GM21619 (cell line): ENCODE measurements around the gene FAM163A.
"Not testable (repeated sequence)": the region's sequence is repeated elsewhere in the genome, so short reads cannot be mapped to it uniquely, and the experiment has no call there.

ENCODE experiments used
- ATAC-seq: cut with Tn5 transposase; IDR thresholded peaks from one replicate; pipeline ENCODE4 v1.9.1; 2021; ENCODE audit not compliant: unreplicated experiment

FAM163A gene

DNA sequence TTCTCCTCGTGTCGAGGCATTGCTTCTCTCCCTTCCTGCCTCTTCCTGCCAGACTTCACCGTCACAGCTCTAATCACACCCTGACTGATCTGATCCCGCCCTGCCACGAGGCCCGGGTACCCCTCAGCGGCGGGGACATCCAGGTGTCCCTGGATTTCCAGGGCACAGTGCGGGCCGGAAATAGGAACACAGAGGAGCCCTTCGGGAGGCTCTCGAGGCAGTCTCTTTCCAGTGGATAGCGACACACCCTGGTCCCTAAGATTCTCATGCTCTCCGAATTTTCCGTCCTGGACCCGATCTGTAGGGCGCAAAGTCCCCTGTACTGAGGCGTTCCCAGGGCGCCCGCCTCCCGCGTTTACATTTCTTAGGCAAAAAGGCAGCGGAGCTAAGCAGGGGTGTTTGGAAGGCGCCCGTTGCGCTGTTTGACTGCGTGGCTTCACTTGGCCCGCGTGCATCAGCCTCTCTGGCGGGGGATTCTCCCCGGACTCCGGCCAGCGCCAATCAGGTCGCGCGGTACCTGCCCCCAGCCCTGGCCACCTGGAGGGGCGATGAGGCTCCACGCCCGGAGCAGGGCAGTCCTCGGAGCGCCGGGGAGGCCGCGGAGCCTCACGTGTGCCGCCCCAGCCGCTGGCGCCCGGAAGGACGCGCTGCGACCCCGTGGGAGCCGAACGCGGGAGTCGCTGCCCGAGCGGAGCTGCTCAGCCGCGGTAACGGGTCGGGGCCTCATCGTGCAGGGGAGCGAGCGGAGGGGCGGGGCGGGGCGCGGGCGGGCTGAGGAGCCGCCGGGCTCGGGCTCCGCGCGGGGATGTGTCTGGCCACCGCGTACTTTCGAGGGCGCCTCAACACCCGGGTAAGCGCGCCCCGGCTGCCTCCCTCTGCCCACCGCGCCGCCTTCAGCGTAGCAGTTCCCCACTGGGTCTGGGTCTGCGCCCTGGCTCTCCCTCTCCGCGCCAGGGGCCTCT is at the start of gene FAM163A:
Gene FAM163A (plus strand): TSS at position 575 of the 962 bp plus-strand sequence. CDS start 69,807 bp downstream, outside the sequence.
- no peak for ATAC-seq

DNA sequence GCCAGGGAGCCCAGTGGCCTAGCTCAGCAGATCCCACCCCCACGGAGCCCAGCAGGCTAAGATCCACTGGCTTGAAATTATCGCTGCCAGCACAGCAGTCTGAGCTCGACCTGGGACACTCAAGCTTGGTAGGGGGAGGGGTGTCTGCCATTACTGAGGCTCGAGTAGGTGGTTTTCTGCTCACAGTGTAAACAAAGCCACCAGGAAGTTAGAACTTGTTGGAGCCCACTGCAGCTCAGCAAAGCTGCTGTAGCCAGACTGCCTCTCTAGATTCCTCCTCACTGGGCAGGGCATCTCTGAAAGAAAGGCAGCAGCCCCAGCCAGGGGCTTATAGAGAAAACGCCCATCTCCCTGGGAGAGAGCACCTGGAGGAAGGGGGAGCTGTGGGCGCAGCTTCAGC is 48.6 kb upstream of the FAM163A start:
- not testable (repeated sequence) for ATAC-seq

DNA sequence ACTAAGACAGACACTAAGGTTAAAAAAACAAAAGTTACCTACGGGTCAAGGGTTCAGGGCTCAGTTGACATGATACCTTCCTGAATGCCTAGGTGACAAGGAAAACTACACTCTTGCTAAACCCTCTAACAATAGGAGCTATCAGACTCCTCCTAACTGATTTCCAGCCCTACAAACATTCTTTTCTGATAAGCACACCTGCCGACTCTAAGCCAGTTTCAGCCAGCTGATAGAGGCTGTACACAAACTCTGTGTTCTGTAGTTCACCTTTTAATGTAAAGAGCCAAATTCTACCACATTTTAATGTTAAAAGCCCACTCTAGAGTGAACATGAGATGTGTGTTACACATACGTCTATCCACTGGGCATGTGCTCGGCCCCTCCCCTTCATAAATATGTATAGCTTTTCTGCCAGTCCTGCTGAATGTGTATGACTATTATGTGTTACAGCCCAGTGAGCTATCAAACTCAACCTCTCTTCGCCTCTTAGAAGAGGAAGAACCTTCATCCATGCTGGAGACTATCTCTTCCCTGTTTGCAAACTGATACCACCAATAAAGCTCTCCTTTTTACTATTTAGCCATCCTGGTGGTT is 40.0 kb upstream of the FAM163A start:
- no peak for ATAC-seq

DNA sequence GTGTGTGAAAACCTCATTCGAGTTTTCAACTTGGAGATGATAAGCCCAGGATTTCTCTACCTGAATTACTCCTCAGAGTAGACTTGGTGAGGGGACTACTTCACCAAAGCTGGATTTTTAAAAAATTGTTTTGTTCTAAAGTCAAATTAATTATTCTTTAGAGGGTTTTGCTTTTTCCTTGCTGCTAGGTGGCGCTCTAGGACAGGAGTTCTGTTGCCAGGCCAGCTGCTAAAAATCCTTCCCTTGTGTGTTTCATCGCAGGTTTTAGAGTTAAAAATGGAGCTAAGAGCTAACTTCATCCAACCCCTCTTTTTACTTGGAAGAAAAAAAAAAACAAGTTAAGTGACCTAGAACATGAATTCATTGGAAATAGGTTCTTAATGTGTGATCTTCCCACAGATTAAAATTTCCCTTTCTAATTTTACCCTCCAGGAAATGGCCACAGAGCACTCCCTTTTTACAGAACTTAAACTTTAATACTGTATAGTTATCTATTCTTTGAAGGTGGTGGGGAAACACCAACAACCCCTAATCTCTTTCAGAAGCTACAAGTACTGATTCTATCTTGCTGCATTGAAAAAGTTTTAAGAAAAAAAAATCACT is 36.7 kb upstream of the FAM163A start:
- ATAC-seq: no peak

DNA sequence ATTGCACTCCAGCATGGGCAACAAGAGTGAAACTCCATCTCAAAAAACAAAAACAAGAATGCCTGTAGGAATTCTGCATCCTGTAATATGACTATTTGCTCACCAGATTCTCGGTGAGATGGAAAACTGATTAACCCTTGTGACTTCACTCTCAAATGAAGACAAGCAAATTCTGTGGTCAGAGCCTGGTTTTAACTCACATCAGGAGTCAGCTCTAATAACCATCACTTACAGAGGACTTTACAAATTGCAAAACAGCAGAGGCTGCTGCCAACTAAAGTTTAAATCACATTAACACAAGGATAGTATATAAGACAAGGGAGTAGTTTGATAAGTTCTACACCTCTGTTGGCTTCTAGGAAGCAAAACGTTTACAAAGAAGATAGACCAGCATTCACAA is 35.7 kb upstream of the FAM163A start:
- no peak for ATAC-seq

DNA sequence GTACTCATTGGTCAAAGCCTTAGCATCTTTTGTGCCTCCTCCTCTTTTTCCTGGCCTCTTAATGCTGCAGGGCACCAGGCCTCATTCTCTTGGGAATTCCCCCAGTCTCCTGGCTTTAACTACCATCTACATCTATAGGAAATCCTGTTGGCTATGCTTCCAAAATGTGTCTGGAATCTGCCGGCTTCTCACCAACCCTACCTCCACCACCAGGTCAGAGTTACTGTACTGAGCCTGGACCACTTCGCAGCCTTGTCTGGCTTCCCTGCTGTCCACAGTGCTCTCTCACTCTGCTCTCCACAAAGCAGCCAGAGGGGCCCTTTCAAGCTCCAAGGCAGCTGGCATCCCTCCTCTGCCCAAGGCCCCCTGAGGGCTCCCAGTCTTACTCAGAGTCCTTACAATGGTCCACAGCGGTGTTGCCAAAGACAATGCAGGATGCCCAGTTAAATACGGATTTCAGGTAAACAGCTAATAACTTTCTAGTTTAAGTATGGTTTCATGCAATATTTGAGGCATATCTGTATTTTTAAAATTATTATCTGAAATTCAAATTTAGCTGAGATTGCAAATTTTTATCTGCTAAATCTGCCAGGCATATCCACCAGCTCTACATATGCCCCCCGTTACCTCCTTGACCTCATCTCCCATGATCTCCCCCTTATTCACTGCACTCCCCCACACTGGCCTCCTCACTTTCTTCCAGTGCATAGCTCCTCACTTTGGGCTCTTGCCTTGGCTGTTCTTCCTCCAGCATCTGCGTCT is 34.5 kb upstream of the FAM163A start:
- ATAC-seq: no peak

DNA sequence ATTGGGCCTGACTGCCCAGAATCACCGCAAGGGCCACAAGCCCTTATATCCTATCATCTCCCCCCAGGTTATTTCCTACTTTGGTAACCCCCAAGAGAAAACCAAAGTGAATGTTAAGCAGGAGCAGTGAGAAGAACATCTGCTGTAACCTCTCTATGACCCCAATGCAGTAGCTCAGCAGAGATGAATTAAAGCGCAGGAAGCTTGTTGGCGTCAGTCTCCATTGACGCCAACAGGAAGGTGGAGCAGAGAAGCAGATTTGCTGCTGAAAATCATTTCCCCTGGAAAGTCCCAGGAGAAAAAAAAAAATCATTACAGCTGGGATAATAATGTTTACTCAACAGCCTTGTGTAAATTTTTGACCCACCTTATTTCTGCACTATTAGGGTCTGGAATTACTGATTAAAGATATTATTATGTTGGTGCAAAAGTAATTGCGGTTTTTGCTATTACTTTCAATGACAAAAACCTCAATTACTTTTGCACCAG is 33.2 kb upstream of the FAM163A start:
- ATAC-seq: peak; percentile 70

DNA sequence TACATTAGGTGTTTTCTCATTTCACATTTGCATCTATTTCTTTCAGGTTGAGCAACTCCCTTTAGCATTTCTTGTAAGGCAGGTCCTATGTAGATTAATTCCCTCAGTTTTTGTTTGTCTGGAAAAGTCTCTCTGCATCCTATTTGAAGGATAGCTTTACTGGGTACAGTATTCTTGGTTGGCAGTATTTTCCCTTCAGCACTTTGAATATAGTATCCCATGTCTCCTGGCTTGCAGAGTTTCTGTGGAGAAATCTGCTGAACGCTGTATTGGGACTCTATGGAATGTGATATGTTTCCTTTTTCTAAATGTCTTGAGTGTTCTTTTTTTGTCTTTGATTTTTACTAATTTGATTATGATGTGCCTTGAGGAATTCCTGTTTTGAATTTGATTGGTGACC is 28.9 kb upstream of the FAM163A start:
- no peak for ATAC-seq

DNA sequence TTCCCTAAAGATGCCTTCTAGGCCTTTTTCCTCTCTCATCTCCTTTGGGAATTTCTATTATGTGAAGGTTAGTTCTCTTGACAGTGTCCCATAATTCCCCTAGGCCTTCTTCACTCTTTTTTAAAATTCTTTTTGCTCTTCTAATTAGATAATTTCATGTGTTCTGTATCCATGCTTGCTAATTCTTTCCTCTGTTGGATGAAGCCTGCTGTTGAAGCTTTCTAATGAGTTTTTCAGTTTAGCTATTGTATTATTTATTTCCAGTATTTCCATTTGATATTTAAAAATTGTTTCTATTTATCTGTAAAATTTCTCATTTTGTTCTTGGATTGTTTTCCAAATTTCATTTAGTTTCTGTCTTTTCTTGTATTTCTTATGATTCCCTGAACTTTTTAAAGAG is 28.5 kb upstream of the FAM163A start:
- ATAC-seq: no peak

DNA sequence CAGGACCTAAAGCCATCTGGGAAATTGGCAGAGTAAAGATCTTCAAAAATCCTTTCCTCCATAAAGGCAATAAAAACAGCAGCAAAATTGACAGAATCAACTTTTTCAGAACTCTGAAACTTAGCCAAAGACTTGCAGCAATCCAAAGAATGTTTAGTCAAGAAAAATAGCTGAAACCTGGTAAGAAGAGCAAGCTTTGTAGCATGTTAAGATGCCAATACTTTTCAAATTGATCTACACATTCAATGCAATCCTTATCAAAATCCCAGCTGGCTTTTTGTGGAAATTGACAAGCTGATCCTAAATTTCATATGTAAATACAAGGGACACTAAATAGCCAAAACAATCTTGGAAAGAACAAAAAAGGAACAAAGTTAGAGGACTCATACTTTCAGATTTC is 23.8 kb upstream of the FAM163A start:
- ATAC-seq: no peak

DNA sequence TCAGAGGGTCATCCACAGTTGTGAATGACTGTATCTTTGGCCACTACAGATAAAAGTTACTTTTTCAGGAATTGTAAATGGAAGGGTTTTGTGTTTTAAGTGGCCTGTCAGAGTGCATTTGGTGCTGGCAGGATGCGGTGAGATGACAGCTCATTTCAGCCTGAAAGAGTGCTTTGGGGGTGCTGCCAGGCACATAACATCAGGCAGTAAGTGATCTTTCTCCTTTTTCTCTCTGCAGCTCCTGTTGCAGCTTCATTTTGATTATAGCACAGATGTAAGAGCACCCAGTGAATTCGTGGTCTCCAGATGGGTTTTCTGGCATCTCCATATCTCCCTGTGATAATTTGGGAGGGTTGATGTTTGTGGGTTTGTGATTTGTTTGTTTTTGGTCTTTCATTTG is 14.8 kb upstream of the FAM163A start:
- no peak for ATAC-seq

DNA sequence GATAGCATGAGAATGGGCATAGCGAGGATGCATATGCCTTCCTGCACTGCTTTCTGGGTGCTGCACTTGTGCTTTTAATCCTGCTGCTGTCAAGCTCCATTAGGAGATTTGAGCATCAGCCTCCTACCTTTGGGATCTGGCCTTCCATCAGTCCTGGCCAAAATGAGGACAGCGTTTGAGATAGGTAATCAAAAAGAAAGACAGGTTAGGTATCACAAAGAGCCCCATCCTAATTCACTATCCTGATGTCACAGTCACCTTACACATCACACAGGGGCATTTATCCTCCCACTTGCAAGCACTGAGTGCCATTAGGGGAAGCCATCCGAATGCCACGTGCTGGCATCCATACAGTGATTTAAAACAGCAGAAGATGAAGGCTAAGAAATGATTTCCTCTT is 13.2 kb upstream of the FAM163A start:
- ATAC-seq: no peak

DNA sequence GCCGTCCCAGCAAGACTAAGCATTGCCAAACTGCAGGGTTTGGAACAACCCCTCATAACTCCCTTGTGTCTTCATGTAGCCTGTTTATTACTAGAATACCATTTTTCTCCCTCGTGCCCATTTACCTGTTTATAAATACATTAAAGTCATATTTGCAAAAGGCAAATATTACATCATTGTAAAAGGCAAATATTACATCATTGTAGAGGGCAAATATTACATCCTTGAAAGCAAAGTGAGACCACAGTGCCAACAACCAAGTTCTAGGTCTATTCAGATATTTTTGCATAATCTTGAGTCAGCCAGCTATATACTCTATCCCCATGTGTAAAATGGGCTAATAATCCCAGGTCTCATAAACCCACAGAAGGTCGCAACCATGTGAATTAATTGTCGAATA is 11.4 kb upstream of the FAM163A start:
- no peak for ATAC-seq

DNA sequence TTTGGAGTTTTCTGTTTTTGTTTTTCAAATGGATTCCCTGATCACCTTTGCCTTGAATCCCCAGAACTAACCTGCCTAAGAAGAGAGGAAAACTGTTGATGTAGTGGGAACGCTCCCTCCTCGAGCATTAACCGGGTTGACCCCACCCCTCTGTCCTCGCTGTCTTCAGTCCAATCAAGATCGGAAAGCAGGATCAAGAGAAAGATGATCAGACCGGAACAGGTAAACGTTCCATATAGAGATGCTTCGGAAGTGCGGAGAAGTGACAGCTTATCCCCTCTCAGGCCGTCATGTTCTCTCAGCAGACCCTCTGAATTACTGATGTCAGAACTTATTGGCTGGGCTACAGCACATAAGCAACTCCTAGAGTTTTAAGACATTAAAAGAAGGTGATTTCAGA is 800 bp upstream of the FAM163A start:
- no peak for ATAC-seq

DNA sequence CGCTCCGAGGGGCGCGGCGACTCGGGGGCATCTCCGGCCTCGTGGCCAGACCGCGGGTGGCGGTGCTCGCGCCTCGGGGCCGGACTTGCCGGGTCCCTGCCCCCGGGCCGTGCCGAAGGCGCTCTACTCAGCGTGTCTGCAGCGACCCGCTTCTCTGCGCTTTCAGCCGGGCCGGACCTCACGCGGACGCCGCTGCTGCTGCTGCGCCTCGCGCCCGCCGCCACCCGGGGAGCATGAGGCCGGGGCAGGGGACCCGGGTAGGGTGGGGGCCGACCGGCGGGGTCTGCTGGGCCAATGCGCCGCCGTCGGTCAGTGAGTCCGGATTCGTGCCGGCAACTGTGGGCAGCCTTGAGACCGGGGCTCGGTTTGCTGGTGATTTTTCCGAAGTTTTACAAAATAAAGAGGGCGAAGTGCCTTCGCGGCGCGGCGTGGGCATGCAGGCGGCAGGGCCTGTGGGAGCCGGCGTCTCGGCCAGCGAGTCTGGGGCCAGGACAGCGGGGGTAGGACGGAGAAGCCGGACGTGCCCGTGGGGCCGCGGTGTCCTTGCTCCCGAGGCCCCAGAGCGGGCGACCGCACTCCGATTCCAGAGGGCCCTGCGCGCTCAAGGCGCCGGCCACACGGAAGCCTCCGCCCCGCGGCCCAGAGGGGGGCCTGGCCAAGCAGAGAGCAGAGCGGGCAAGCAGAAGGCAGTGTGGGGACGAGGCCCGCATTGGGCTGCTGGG is 749 bp downstream of the FAM163A start:
- ATAC-seq: no peak

DNA sequence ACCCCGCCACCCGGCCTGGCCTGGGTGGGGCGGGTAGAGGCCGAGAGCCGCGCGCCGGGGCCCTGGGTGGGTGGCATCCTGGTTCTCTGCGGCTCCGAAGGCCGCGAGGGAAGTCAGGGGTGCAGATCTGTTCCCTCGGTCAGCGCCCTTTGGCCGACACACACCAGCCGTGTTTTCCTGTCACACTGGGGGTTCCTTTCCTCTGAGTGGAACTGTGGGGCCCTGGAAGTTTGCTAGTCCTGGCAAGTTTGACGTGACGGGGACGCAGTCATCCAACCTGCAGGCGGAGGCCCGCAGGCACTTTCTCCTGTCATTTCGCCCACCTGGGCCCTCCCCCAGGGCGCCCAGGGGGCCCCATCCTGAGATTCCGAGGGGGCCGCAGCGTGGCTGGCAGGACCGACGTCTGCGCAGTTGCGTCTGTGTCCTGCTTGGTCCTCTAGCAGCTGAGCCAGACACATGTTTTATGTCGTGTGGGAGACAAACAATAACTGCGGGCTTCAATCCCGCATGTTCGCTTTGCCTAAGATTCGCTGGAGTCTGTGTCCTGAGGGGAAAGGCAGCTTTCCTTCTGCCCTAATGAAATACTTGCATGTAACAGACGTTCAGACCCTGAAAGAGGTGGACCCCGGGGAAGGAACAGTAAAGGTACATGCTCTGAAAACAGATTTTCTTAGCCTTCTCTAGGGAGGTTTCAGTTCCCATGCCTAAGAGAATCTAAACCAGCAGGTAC is 1.5 kb downstream of the FAM163A start:
- ATAC-seq: no peak

DNA sequence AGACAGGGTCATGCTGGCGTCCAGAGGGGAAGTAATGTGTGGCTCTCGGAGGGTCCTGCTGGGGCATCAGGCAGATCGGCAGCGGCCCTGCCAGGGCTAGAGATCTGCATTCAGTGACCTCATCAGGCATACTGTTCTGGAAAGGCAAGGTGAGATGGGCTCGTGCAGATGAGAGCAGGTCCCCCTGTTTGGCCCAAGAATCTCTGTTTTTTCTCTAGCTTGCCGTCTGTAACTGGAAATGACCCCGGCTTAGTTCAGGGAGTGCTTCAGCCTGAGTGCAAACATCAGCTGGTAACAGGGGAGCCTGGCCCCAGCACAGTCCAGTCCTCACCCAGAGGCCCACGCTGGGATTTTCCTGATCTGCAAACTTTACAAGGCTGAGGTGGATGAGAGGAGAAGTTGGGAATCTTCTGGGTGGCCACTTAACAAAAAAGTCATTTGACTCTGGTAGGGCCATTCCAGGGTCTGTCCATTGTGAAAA is 2.1 kb downstream of the FAM163A start:
- ATAC-seq: no peak

DNA sequence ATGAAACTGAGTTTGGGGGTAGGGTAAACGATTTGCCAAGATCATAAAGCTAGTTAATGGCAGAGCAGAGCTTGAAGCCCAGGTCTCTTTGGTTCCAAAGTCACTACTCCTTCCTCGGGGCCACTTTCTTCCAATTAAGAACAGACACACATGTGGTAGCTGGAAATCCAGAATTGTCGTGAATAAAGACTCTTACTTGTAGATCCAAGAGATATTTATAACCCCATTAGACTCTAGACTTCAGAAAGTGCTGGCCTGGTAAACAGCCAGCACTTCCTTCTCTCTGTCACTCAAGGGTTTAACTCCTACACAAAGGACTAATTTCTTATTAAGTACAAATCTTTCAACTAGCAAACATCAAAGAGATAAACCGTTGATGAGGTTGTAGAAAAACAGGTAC is 2.7 kb downstream of the FAM163A start:
- no peak for ATAC-seq

DNA sequence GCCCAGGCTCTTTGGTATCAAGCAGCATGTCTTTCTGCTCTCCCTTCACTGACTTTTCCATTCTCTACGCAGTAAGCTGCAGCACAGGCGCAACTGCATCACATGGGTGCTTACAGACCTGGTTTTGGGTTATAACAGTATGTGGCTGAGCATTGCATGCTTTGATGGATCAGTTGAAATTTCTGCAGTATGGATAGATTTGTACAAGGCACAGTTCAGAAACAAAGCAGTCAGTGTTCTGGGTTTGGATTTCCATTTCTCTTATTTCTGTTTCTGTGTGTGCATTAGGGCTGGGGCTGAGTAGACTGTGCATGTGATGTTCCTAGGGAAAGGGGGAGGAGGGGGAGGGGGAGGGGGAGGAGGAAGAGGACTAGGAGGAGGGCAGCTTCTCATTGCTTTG is 4.5 kb downstream of the FAM163A start:
- no peak for ATAC-seq

DNA sequence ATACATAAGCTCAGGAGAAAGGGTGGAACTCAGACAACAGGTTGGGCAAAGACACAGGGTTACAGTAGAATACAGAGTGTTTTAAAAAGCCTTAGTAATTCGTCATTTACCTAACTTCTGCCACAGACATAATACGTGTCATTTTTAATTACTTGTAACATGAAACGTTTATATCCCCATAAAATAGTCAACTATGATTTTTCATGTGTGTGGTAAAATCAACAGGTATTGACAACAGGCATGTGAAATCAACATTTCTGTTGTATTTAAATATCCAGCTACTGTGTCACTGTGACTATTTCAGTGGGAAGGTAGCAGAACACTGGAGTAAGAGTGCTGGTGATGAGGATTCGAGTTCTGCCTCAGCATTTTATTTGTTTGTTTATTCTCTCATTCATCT is 5.7 kb downstream of the FAM163A start:
- ATAC-seq: no peak
